Transverse colon (tissue), 4 donors: Measurements from ENCODE around the gene LCLAT1.

Experiments used
- CTCF ChIP-seq, 5 experiments: fragments of 200-600 bp in 3 of 5; fragments of 450-650 bp in 2 of 5; sonication (generic) in 3 of 5; IDR thresholded peaks; 1 replicate in 2 of 5; 2 replicates in 3 of 5; pipeline ENCODE4 v1.5.1; 2016 to 2017; ENCODE audit warnings: antibody characterized with exemption in 5 of 5, inconsistent platforms in 3 of 5, mild to moderate bottlenecking in 2 of 5, moderate library complexity in 1 of 5
- EP300 ChIP-seq: sonication (generic); formaldehyde crosslinking; IDR thresholded peaks from one replicate; pipeline ENCODE4 v1.6.1; 2017; ENCODE audit warnings: antibody characterized with exemption, low read depth
- POLR2A ChIP-seq: fragments of 450-650 bp; IDR thresholded peaks from one replicate; pipeline ENCODE4 v1.6.1; 2016; ENCODE audit warnings: antibody characterized with exemption, mild to moderate bottlenecking, moderate library complexity
- POLR2AphosphoS5 ChIP-seq, 3 donors: sonication (generic); formaldehyde crosslinking; IDR thresholded peaks; one replicate each; pipeline ENCODE4 v1.6.1; 2016; ENCODE audit warnings: antibody characterized with exemption in 3 of 3

GRCh38 chr2:30499681-30500080, 52.6 kb downstream of the LCLAT1 start:
- TF ChIP-seq EP300, result no peak
- no peak for TF ChIP-seq CTCF (IDR thresholded peaks at IDR 0.05)
- TF ChIP-seq POLR2A, result no peak
- TF ChIP-seq POLR2AphosphoS5 (IDR thresholded peaks at IDR 0.05), result no peak
